ENCODE data around the gene ACP6.

The ACP6 gene

DNA sequence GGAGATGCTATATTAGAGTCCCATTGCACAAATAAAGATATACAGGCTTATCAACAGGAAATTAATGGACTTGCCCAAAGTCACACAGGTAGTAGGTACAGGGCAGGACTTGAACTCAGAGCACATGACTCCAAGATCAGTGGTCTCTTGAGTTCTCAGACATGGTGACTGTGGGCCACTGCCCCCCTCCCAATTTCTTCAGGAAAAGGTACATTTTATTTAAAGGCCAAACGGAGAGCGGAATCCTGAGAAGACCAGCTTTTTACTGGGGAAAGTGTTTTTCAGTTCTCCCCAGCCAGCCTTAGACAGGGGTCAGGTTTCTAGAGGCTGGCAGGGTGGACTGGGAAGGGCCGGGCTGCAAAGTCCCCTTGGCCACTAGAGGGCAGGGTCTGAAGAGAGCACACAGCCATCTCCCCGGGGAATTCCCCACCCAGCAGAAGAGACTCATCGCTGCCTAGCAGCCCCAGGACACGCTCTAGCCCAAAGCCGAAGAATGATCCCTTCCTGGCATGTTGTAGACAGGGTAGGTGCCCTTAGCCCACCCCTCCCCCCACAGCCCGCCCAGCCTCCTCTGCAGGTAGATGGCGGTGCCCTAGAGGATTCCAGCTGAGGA is 29.7 kb downstream of the ACP6 start:
- peak; percentile 86 for DNase-seq (ENCODE audit: insufficient read length, low spot score)
- peak; percentile 33 for FAIRE-seq
- TF ChIP-seq POLR2A (IDR thresholded peaks at IDR 0.05; ENCODE audit: low read depth, low read length): no peak

DNA sequence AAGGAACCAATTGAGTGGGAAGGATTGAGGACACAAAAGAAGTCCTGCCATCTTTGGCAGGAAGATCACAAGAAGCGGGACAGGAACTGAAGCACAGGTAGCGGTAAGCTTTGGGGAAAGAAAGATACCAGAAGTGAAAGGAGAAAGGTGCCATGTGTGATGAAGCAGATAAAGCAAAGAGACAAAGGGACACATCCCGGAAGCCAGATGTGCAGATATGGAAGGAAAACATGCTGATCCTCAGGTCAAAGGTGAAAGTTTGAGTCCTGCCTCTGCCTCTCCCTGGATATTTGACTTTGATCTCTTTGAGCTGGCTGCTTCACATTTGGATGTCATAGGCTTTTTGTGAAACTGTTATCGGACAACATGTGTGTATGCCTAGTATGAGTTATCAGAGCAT is 34.0 kb downstream of the ACP6 start:
- DNase-seq (ENCODE audit: insufficient read length, low spot score) (no peak), FAIRE-seq (no peak)
- no peak for TF ChIP-seq POLR2A (IDR thresholded peaks at IDR 0.05; ENCODE audit: low read depth, low read length)

DNA sequence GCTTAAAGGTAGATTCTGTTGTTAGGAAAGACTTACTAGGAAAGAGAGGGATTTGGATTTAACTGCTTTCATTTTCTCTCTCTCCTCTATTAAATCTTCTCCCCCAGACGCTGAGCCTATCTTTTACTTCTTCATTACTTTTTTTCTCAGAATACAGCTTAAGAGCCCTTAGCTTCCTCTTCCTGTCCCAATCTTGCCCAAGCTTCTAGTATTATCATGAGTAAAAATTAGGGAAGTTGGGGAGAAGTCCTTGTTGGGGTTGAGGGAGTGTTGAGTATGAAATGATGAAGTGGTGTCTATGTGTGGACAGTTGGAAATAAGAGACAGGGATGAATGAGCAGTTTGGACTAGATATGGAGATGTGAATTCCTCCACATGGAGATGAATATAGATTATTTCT is 35.0 kb downstream of the ACP6 start:
- FAIRE-seq (no peak), DNase-seq (ENCODE audit: insufficient read length, low spot score) (no peak)
- no peak for TF ChIP-seq POLR2A (IDR thresholded peaks at IDR 0.05; ENCODE audit: low read depth, low read length)

DNA sequence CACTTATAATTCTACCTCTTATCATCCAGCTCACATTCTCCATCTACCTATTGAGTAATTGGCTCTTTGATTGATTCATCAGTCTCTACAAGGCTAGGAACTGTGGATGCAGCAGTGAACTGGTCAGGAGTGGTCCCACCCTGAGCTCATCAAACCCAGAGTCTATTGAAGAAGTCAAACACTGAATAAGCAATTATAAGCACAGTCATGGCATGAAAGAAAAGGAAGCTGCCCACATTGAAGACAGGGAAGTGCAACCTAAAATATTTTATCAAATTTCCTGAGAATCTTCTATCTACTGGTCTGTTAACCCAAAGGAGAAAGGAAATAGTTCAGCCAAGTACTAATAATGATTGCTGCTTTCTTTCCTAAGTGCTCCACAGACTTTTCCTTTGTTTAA is 35.7 kb downstream of the ACP6 start:
- no peak for TF ChIP-seq POLR2A (IDR thresholded peaks at IDR 0.05; ENCODE audit: low read depth, low read length)
- FAIRE-seq: no peak

DNA sequence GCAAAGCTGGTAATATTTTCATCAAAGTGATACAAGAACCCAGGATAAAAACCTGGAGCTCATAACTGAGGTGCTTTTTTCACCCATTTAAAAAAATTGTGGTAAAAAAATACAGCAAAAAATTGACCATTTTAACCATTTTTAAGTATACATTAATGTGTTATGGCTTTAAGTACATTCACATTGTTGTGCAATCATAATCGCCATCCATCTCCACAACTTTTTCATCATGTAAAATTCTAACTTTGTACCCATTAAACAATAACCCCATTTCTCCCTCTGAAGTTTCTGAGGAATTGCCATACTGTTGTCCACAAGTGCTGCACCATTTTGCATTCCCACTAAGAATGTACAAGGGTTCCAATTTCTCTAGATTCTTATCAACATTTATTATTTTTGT is 36.6 kb downstream of the ACP6 start:
- DNase-seq (ENCODE audit: insufficient read length, low spot score) (no peak), FAIRE-seq (no peak)
- no peak for TF ChIP-seq POLR2A (IDR thresholded peaks at IDR 0.05; ENCODE audit: low read depth, low read length)

More for the DNA sequence above, 35.7 kb downstream of the ACP6 start:
- DNase-seq (ENCODE audit: insufficient read length, low spot score): no peak

DNA sequence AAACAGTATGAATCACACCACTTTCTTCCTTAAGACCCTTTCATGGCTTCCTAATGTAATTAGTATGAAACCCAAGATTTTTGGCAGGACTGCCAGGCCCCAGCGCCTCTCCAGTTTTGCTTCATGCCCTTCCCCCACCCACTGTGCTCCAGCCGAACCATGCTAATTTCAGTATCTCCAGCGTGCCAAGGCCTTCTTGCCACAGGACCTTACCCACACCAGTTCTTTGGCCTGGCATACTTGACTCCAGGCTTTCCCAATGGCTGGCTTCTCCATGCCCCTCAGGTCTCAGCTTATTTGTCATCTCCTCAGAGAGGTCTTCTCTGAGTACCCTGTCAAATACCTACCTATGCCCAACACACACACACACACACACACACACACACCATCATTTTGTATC is 38.5 kb downstream of the ACP6 start:
- DNase-seq (ENCODE audit: insufficient read length, low spot score) (no peak), FAIRE-seq (no peak)
- no peak for TF ChIP-seq POLR2A (IDR thresholded peaks at IDR 0.05; ENCODE audit: low read depth, low read length)

DNA sequence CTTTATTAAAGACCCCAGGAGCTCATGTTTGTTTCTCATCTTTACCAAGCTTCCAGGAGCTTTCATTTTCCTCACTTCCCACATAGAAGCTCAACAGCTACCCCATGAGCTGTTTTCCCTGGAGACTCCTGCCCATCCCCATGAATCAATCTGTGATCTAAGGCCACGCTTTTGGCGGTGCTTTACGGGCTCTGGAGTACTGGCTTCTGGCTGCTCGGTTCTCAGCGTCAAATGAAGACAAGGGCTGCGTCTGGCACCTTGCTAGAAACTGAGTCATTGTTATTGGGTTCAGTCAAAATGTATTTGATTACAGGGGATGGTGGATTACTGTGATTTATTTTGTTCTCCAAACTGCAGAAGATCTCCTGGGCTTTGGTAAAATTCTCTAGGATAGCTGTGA is 39.9 kb downstream of the ACP6 start:
- FAIRE-seq (no peak), DNase-seq (ENCODE audit: insufficient read length, low spot score) (no peak)

DNA sequence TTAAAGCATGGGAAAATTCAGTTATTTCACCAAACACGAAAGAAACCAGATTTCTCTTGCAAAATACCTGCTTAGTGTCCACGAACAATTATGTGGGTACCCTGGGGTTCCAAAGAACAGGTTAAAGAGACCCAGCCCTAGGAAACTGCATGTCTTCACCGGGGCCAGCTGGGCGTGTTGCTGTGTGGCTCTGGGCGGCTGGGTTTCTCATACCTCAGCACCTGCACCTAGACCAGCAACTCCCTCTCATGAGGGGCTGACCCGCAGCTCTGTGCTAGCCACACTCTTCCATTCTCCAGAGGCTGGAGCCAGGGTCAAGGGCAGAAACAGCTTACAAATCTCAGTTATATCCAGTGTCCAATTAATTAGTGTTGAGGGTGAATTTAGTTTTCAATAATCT is 40.3 kb downstream of the ACP6 start:
- DNase-seq (ENCODE audit: insufficient read length, low spot score) (no peak), FAIRE-seq (no peak)
- no peak for TF ChIP-seq POLR2A (IDR thresholded peaks at IDR 0.05; ENCODE audit: low read depth, low read length)

More for the DNA sequence above, 39.9 kb downstream of the ACP6 start:
- no peak for TF ChIP-seq POLR2A (IDR thresholded peaks at IDR 0.05; ENCODE audit: low read depth, low read length)

DNA sequence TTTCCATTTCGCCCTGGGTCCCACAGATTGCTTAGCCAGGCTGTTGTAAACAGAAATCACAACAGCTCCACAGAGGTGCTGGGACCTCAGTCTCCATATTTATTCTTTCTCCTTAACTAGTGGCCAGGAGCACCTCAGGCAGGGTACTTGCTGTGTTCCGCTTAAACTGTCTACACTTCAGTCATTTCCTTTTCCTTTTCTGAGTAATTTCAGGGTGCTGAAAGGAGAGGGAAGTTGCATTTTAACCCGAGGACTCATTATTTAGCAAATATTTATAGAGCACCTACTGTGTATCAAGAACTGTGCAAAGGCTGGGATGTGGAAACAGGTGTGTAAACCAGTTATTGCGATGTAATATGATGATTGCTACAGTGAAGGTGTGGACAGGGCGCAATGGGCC is 41.9 kb downstream of the ACP6 start:
- TF ChIP-seq POLR2A (IDR thresholded peaks at IDR 0.05; ENCODE audit: low read depth, low read length): no peak
- DNase-seq (ENCODE audit: insufficient read length, low spot score): no peak
- no peak for FAIRE-seq

DNA sequence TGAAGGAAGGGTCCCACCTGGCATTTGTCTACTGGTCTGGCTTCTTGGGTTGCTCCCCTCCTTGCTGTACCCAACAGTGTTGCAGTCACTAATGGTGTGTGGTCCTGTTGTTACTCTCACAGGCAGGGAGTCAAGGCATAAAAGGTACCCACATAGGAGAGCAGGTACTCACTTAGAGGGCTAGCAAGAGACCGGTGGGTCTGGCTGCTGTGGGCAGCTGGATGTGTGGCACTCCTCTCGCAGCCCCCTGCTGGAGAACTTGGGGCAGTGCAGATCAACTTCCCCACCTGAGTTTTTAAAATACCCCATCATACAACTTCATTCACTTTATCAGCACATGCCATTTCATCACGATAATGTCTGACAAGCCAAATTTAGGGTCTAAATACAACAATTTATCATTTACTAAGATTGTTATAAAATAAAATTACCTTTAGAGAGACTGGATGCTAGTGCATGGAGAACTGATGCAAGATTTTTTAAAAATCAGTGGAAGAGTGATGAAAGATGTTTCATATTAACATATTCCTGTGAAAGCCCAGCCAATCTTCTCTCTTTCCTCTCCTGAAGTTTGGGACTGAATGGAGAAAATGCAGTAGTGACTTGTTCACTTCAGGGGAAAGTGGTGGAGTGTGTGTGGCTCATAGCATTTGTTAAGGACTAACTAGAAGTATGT is 42.8 kb downstream of the ACP6 start:
- peak; percentile 59 for DNase-seq (ENCODE audit: insufficient read length, low spot score)
- no peak for TF ChIP-seq POLR2A (IDR thresholded peaks at IDR 0.05; ENCODE audit: low read depth, low read length)
- no peak for FAIRE-seq

DNA sequence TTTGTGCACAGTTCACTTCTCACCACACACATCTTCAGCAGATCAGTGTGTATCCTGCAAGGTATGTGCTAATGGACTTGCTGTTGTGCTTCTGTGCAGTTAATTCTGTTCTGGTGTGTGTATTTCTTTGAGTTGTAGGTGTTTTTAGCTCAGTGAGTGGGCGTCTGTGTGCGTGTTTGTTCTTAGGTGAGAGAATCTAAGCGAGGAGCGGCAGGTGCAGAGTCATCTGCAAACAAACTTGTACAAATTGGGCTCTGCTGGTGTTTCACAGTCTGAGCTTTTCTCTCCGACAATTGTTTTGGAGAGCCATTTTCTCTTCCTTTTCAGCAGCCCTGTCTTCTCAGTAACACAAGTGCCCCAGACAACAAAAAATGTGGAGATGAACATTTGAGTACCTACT is 43.6 kb downstream of the ACP6 start:
- TF ChIP-seq POLR2A (IDR thresholded peaks at IDR 0.05; ENCODE audit: low read depth, low read length): no peak
- DNase-seq (ENCODE audit: insufficient read length, low spot score) (no peak), FAIRE-seq (no peak)

DNA sequence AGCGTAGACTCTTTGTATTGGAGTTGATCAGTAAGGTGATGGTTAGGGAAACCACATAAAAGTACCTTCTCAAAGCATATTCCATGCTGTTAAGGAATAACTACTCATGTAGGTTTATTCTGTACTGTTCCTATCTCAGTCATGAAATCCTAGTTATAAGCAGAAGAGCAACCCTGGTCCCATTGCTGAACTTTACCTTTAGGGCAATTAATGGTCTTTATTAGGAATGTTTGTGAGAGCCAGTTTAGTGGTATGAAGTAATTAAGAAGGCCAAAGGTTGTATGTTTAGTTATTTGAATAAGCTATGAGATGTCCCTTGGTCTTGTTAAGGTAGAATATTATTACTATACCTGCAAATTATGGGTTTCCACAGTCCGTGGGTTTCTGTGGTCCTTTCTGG is 44.0 kb downstream of the ACP6 start:
- TF ChIP-seq POLR2A (IDR thresholded peaks at IDR 0.05; ENCODE audit: low read depth, low read length): no peak
- DNase-seq (ENCODE audit: insufficient read length, low spot score): no peak
- FAIRE-seq: no peak

DNA sequence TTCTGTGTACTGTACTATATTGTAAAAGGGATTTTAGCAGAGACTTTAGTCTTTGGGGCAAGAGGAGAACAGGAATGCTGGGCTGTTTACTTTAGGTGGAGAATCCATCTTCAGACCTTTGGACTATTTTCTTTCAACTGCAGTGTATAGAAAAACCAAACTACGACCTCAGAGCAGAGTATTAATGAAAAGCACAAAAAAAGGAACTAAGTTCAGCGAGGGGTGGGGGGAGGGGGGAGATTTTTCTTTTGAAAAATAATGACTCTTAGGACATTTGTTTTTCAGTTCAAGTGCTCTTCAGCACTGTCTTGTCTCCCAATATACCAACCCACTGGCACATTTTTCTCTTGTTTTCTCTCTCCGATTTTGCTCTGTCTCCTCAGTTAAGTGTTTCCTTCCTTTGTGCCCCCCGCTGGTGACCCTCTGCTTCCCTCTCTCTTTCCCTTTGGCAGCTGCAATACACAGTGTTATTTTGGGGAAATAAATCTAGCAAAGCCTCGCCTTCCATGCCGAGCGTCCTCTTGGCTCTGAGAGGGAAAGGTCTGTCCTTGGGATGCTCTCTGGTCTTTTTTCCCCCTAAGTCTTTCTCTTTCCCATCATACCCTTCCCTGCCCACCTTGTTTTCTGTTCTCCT is 44.8 kb downstream of the ACP6 start:
- TF ChIP-seq POLR2A (IDR thresholded peaks at IDR 0.05; ENCODE audit: low read depth, low read length): no peak
- DNase-seq (ENCODE audit: insufficient read length, low spot score): no peak
- no peak for FAIRE-seq

DNA sequence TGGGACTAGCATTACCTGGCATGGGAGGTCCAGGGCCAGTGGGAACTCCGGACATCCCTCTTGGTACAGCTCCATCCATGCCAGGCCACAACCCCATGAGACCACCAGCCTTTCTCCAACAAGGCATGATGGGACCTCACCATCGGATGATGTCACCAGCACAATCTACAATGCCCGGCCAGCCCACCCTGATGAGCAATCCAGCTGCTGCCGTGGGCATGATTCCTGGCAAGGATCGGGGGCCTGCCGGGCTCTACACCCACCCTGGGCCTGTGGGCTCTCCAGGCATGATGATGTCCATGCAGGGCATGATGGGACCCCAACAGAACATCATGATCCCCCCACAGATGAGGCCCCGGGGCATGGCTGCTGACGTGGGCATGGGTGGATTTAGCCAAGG is 45.8 kb downstream of the ACP6 start:
- no peak for FAIRE-seq
- no peak for DNase-seq (ENCODE audit: insufficient read length, low spot score)
- TF ChIP-seq POLR2A (IDR thresholded peaks at IDR 0.05; ENCODE audit: low read depth, low read length): no peak

DNA sequence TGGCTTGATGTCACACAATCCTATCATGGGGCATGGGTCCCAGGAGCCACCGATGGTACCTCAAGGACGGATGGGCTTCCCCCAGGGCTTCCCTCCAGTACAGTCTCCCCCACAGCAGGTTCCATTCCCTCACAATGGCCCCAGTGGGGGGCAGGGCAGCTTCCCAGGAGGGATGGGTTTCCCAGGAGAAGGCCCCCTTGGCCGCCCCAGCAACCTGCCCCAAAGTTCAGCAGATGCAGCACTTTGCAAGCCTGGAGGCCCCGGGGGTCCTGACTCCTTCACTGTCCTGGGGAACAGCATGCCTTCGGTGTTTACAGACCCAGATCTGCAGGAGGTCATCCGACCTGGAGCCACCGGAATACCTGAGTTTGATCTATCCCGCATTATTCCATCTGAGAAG is 46.3 kb downstream of the ACP6 start:
- TF ChIP-seq POLR2A (IDR thresholded peaks at IDR 0.05; ENCODE audit: low read depth, low read length): no peak
- no peak for DNase-seq (ENCODE audit: insufficient read length, low spot score)
- FAIRE-seq: no peak
